HG03342 (cell line): ENCODE measurements around the gene GNG10.

Experiments used
- ATAC-seq: cut with Tn5 transposase; IDR thresholded peaks from one replicate; pipeline ENCODE4 v1.9.1; 2021; ENCODE audit warnings: mild to moderate bottlenecking, moderate library complexity; ENCODE audit not compliant: unreplicated experiment

Gene GNG10

DNA sequence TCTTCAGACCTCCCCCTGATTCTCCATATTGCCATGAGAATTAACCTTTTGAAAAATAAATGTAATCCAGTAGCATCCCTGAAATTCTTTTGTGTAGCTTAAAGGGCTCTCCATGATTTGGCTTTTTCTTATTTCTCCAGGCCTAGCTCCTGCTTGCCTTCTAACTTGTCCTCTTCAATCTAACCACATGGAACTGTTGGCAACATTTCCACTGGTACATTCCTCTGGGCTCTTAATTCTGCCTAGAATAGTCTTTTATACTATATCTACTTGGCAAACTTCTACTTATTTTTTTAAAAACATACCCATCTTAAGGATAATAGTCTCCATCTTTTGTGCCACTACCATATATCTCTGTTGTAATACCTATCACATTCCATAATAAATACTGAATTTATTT lies 54.1 kb downstream of the GNG10 start:
- no peak for ATAC-seq

DNA sequence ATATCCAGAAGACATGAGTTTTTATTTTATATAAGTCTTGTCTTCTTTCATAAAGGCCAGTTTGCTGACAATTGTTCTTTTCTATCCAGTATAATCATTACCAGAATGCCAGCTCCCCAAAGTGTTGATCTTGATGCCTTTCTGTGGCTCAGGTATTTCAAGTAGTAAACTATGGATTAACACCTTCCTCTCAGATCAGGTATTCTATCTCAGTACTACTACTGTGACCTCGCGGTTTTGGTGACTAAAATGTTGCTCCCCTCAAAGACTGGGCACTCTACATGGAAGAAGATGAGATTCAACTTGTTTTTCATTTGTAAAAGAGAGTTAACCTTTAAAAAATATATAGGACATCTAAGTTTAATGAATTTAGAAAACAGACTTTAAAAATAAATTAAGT lies 58.1 kb downstream of the GNG10 start:
- ATAC-seq: no peak
